Immature natural killer cell (primary cell): ENCODE results near the gene DEFB127. TPM values are rescaled to one million over a fixed set of nuclear protein-coding genes. Genes with fewer than 3 reads are reported as not detected.
"Not testable (repeated sequence)": the region's sequence is repeated elsewhere in the genome, so short reads cannot be mapped to it uniquely, and the experiment has no call there.

ENCODE experiments used
- DNase-seq, 3 donors: peaks; one replicate each; pipeline ENCODE4 v3.0.0; 2022; ENCODE audit warnings: mixed read lengths in 1 of 3
- H3K27ac Mint-ChIP-seq, 6 donors: one replicate each; pipeline ENCODE4 v1.8.0; 2020; ENCODE audit warnings: mixed read lengths in 6 of 6, mild to moderate bottlenecking in 5 of 6, inconsistent platforms in 4 of 6, moderate library complexity in 3 of 6
- H3K27me3 Mint-ChIP-seq, 3 donors: one replicate each; pipeline ENCODE4 v1.8.0; 2020 to 2021; ENCODE audit warnings: low read depth in 3 of 3, mild to moderate bottlenecking in 3 of 3, mixed read lengths in 3 of 3, moderate library complexity in 3 of 3, inconsistent platforms in 1 of 3
- H3K36me3 Mint-ChIP-seq, 3 donors: one replicate each; pipeline ENCODE4 v1.8.0; 2020; ENCODE audit warnings: mixed read lengths in 3 of 3, inconsistent platforms in 2 of 3, mild to moderate bottlenecking in 2 of 3
- H3K4me1 Mint-ChIP-seq, 2 donors: one replicate each; pipeline ENCODE4 v1.8.0; 2020; ENCODE audit warnings: inconsistent platforms in 2 of 2, mild to moderate bottlenecking in 2 of 2, mixed read lengths in 2 of 2, moderate library complexity in 1 of 2
- H3K4me3 Mint-ChIP-seq, 5 donors: one replicate each; pipeline ENCODE4 v1.8.0; 2020; ENCODE audit warnings: mild to moderate bottlenecking in 5 of 5, mixed read lengths in 5 of 5, inconsistent platforms in 3 of 5, moderate library complexity in 3 of 5
- H3K9me3 Mint-ChIP-seq, 6 donors: one replicate each; pipeline ENCODE4 v1.8.0; 2020; ENCODE audit warnings: mild to moderate bottlenecking in 6 of 6, mixed read lengths in 6 of 6, inconsistent platforms in 4 of 6, moderate library complexity in 3 of 6
- polyA plus RNA-seq, 3 donors: library from polyadenylated mRNA; unstranded; fragments of 300-500 nt; fragmentation: Illumina TruSeq; gene quantifications; one replicate each; pipeline ENCODE4 v1.2.3, GENCODE V29; 2021

Gene DEFB127
- polyA plus RNA-seq, 3 donors from 2014 or later: not detected

DNA sequence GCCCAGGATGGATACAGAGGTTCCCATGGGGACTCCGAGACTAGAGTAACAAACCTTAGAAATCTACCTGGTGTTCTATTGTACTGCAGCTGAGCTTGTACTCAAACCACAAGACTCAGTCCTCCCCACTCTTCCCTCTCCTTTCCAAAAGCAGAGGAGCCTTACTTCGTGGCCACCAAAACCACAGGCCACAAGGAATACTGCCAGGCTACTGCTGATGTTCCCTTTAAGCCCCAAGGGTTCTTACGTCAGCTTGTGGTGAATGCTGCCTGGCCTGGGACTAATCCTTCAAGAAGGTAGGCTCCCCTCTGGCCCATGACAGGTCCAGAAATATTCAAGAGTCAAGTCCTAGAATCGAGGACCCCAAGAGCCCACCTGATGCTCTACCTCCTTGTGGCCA is 42.7 kb downstream of the DEFB127 start:
- peaks cover 0 to 2% (median 0%) of the 10 kb centered on the region in 6 donors for H3K9me3 Mint-ChIP-seq
- DNase-seq: no peak
- H3K27ac Mint-ChIP-seq: no peak overlapping the region
- H3K36me3 Mint-ChIP-seq: no peaks in the 10 kb centered on the region
- no peak overlapping the region for H3K4me3 Mint-ChIP-seq
- H3K27me3 Mint-ChIP-seq: peaks cover 0 to 23% (median 19%) of the 10 kb centered on the region in 3 donors
- no peaks in the 10 kb centered on the region for H3K4me1 Mint-ChIP-seq

DNA sequence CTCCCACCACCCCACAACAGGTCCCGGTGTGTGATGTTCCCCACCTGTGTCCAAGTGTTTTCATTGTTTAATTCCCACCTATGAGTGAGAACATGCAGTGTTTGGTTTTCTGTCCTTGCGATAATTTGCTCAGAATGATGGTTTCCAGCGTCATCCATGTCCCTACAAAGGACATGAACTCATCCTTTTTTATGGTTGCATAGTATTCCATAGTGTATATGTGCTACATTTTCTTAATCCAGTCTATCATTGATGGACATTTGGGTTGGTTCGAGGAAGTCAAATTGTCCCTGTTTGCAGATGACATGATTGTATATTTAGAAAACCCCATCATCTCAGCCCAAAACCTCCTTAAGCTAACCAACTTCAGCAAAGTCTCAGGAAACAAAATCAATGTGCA is 46.4 kb downstream of the DEFB127 start:
- not testable (repeated sequence) for H3K9me3 Mint-ChIP-seq, H3K36me3 Mint-ChIP-seq, H3K4me3 Mint-ChIP-seq, H3K27ac Mint-ChIP-seq, H3K4me1 Mint-ChIP-seq, DNase-seq
- H3K27me3 Mint-ChIP-seq: peaks cover 0 to 15% (median 12%) of the 10 kb centered on the region in 3 donors

Other genes with a start within 250 kb of the DEFB127 start
- not detected for gene DEFB125, start 69.8 kb upstream of the DEFB127 start, polyA plus RNA-seq
- gene DEFB126, start 14.9 kb upstream of the DEFB127 start, polyA plus RNA-seq: not detected
- not detected for gene DEFB128, start 32.3 kb downstream of the DEFB127 start, polyA plus RNA-seq
- gene DEFB129, start 69.8 kb downstream of the DEFB127 start, polyA plus RNA-seq: not detected
- not detected for gene DEFB132, start 100.3 kb downstream of the DEFB127 start, polyA plus RNA-seq
- under 1 TPM; 0.23 to 0.50 (median 0.32) TPM for gene C20orf96, start 133.3 kb downstream of the DEFB127 start, polyA plus RNA-seq
- gene ZCCHC3, start 140.1 kb downstream of the DEFB127 start, polyA plus RNA-seq: 10 to 100 TPM in 1 of 3 donors, 1 to 10 TPM in 2; 2.1 to 14.0 (median 6.1) TPM
- under 1 TPM; 0.08 to 0.27 (median 0.21) TPM for gene SOX12, start 168.1 kb downstream of the DEFB127 start, polyA plus RNA-seq
- gene NRSN2, start 189.7 kb downstream of the DEFB127 start, polyA plus RNA-seq: 1 to 10 TPM; 6.7 to 8.9 (median 7.1) TPM
- gene TRIB3, start 223.3 kb downstream of the DEFB127 start, polyA plus RNA-seq: 10 to 100 TPM; 17.0 to 27.6 (median 25.0) TPM